ENCODE data around the gene SUPT5H. TPM values are rescaled to one million over a fixed set of nuclear protein-coding genes. Genes with fewer than 3 reads are reported as not detected.

SUPT5H gene
- total and polyA plus RNA-seq, 2 of the 8 experiments (the other 6 are each of a cell fraction or from before 2014, with no cell fraction given) = 77.8 to 111 TPM

- Histone ChIP-seq H3K27me3 (replicated peaks in 1 of 4; ENCODE audit: control insufficient read depth in 3 of 4, extremely low read depth in 1 of 4, insufficient read depth in 3 of 4, low read length in 3 of 4) (no peaks in the 10 kb centered on the region), H4K5ac (ENCODE audit: insufficient read length, low read depth, low read length) (peak overlapping the region; percentile 85), H3K14ac (ENCODE audit: insufficient read length) (no peak overlapping the region), H3K4me3 (ENCODE audit: extremely low read depth in 1 of 4, insufficient read depth in 2 of 4, low read depth in 3 of 4, low read length in 4 of 4) (peak overlapping the region; percentile 35 to 75 (median 57); a peak in 7 of 8 replicates), H2BK20ac (ENCODE audit: low read length) (peak overlapping the region; percentile 94), H3K23me2 (ENCODE audit: low read depth, low read length) (peaks cover 18% of the 10 kb centered on the region; the same call in 1 of the 2 replicates), H3K9ac (replicated peaks in 1 of 4; ENCODE audit: extremely low read depth in 1 of 4, low read depth in 3 of 4, low read length in 3 of 4) (peak overlapping the region in 3 of 4 experiments; percentile 57 to 81 (median 73); a peak in 6 of 7 replicates), H3K36me3 (ENCODE audit: control insufficient read depth in 2 of 4, insufficient read depth in 4 of 4, low read length in 3 of 4) (no peaks in the 10 kb centered on the region; a peak in 1 of 8 replicates), H2BK12ac (ENCODE audit: low read depth, low read length) (peak overlapping the region; percentile 95), H3K56ac (replicated peaks; ENCODE audit: insufficient read length, low read depth, low read length) (peak overlapping the region; percentile 32), H2AFZ (ENCODE audit: low read length) (no peak overlapping the region), H2BK5ac (ENCODE audit: low read depth, low read length) (peak overlapping the region; percentile 86), H2AK5ac (ENCODE audit: low read depth, low read length) (peak overlapping the region; percentile 99), H3K9me3 (ENCODE audit: insufficient read depth in 2 of 2, low read depth in 1 of 2, low read length in 1 of 2) (no peaks in the 10 kb centered on the region), H3K4me2 (ENCODE audit: insufficient read depth in 1 of 2, low read depth in 2 of 2, low read length in 2 of 2) (peak overlapping the region; percentile 63 to 95), H3K79me2 (ENCODE audit: control insufficient read depth in 1 of 2, insufficient read depth in 2 of 2, low read length in 2 of 2) (no peaks in the 10 kb centered on the region), H4K91ac (replicated peaks; ENCODE audit: insufficient read length, low read length) (peak overlapping the region; percentile 91), H4K8ac (ENCODE audit: extremely low read depth, insufficient read depth, low read length) (peak overlapping the region; percentile 88), H2BK15ac (ENCODE audit: low read length) (peak overlapping the region; percentile 85), H3K79me1 (ENCODE audit: low read depth, low read length) (no peaks in the 10 kb centered on the region), H3K23ac (ENCODE audit: insufficient read length) (no peak overlapping the region), H4K20me1 (replicated peaks in 1 of 2; ENCODE audit: control insufficient read depth in 1 of 2, insufficient read depth in 2 of 2, low read length in 2 of 2) (peaks cover 2 to 7% of the 10 kb centered on the region in 2 experiments), H3K27ac (ENCODE audit: low read depth, low read length) (peak overlapping the region; percentile 97), H2BK120ac (replicated peaks; ENCODE audit: low read depth, low read length) (peak overlapping the region; percentile 86), H3K4ac (replicated peaks; ENCODE audit: insufficient read length, low read depth, low read length) (peak overlapping the region; percentile 97), H3K4me1 (replicated peaks in 1 of 4; ENCODE audit: control insufficient read depth in 3 of 4, insufficient read depth in 4 of 4, low read length in 3 of 4) (peaks cover 6 to 34% (median 19%) of the 10 kb centered on the region in 4 experiments), H3K18ac (ENCODE audit: extremely low read depth, low read length) (peak overlapping the region; percentile 73)
- DNase-seq (ENCODE audit: low read depth in 1 of 2, low spot score in 2 of 2) = no peak
- ChIA-PET POLR2A (ENCODE audit: partially characterized antibody) (interaction anchor here (0.7 to 14.3 kb wide), 11 partner anchors 8 to 98 kb away, joined by 3 to 234 read pairs (median 4); partner anchors contain the start of genes MED29, PAF1, PLEKHG2 and RPS16), CTCF (ENCODE audit: partially characterized antibody) (interaction anchor here (0.8 to 9.5 kb wide), 6 partner anchors 10 to 101 kb away, joined by 3 to 128 read pairs (median 5); partner anchors contain the start of genes MED29, PAF1 and PLEKHG2)
- TF ChIP-seq CHD1 (IDR thresholded peaks at IDR 0.05; ENCODE audit: low read depth, low read length) (no peak), MAX (IDR thresholded peaks at IDR 0.05) (peak; percentile 43)
- 81% methylated on average over 25 of the region's 25 CpGs; no CpG with 5 or more reads in 1 of the 2 experiments for WGBS, 2 experiments (ENCODE audit: extremely low coverage in 1 of 2, insufficient coverage in 1 of 2, insufficient read length in 1 of 2, insufficient replicate concordance in 2 of 2, low coverage in 1 of 2, low lambda C conversion rate in 2 of 2, missing lambda C conversion rate in 1 of 2)
- FAIRE-seq = no peak
Measured at GRCh38 chr19:39401549-39402345, 43.6 kb upstream of the SUPT5H start.

Measured in H1 (cell line).